H1 (cell line): ENCODE results near the gene E2F1. TPM values are rescaled to one million over a fixed set of nuclear protein-coding genes. Genes with fewer than 3 reads are reported as not detected.

ENCODE experiments used
- CTCF ChIA-PET: fragments of 300-600 bp; sonication (Branson Sonifier 250); formaldehyde crosslinking; loops from one replicate; lab custom pipeline; 2021; ENCODE audit not compliant: partially characterized antibody; lab: Charles Lee
- POLR2A ChIA-PET: fragments of 300-600 bp; sonication (Branson Sonifier 250); formaldehyde crosslinking; loops from one replicate; lab custom pipeline; 2021; ENCODE audit warnings: inconsistent platforms; ENCODE audit not compliant: partially characterized antibody; lab: Charles Lee
- DNase-seq, 2 experiments: peaks; one replicate each; pipeline versions ENCODE4 v3.0.0 to v3.0.0-alpha.2; 2010 to 2022; ENCODE audit warnings: low spot score in 2 of 2, low read depth in 1 of 2, mixed read lengths in 1 of 2
- FAIRE-seq: peaks from 2 replicates; lab custom pipeline; 2011; peaks lifted over from hg19 to GRCh38; lab: Jason Lieb, UNC
- H2AFZ ChIP-seq: 2 replicates; pipeline ENCODE4 v1.8.1; 2012; ENCODE audit warnings: low read length, inconsistent platforms
- H2AK5ac ChIP-seq: 2 replicates; pipeline ENCODE4 v1.6.1; 2013; ENCODE audit warnings: low read depth, low read length
- H2BK120ac ChIP-seq: replicated peaks from 2 replicates; pipeline ENCODE3; 2013; ENCODE audit warnings: low read depth, low read length, inconsistent platforms
- H2BK12ac ChIP-seq: 2 replicates; pipeline ENCODE4 v1.6.1; 2013; ENCODE audit warnings: low read depth, low read length
- H2BK15ac ChIP-seq: 2 replicates; pipeline ENCODE4 v1.6.1; 2013; ENCODE audit warnings: low read length
- H2BK20ac ChIP-seq: 2 replicates; pipeline ENCODE4 v1.6.1; 2013; ENCODE audit warnings: low read length
- H2BK5ac ChIP-seq: 2 replicates; pipeline ENCODE4 v1.6.1; 2013; ENCODE audit warnings: low read depth, low read length
- H3K14ac ChIP-seq: 2 replicates; pipeline ENCODE4 v1.6.1; 2013; ENCODE audit warnings: inconsistent platforms; ENCODE audit not compliant: insufficient read length
- H3K18ac ChIP-seq: 2 replicates; pipeline ENCODE4 v1.6.1; 2013; ENCODE audit warnings: low read length; ENCODE audit errors: extremely low read depth
- H3K23ac ChIP-seq: 2 replicates; pipeline ENCODE4 v1.6.1; 2013; ENCODE audit warnings: inconsistent platforms; ENCODE audit not compliant: insufficient read length
- H3K23me2 ChIP-seq: 2 replicates; pipeline ENCODE4 v1.6.1; 2013; ENCODE audit warnings: low read depth, low read length
- H3K27ac ChIP-seq: 2 replicates; pipeline ENCODE4 v1.6.1; 2011; ENCODE audit warnings: low read depth, low read length, inconsistent platforms
- H3K27me3 ChIP-seq, 4 experiments: replicated peaks in 1 of 4; 1 replicate in 1 of 4; 2 replicates in 3 of 4; pipeline versions ENCODE4 v1.6.1 to v1.8.1; 2011 to 2013; ENCODE audit warnings: low read length in 3 of 4, mild to moderate bottlenecking in 3 of 4, inconsistent platforms in 2 of 4, mixed read lengths in 2 of 4, moderate library complexity in 1 of 4; ENCODE audit not compliant: control insufficient read depth in 3 of 4, insufficient read depth in 3 of 4; ENCODE audit errors: extremely low read depth in 1 of 4
- H3K36me3 ChIP-seq, 4 experiments: 2 replicates each; pipeline versions ENCODE4 v1.6.1 to v1.8.1; 2011 to 2013; ENCODE audit warnings: mild to moderate bottlenecking in 4 of 4, low read length in 3 of 4, moderate library complexity in 2 of 4, control low read depth in 1 of 4, inconsistent platforms in 1 of 4; ENCODE audit not compliant: insufficient read depth in 4 of 4, control insufficient read depth in 2 of 4
- H3K4ac ChIP-seq: replicated peaks from 2 replicates; pipeline ENCODE3; 2013; ENCODE audit warnings: low read length, low read depth, mixed read lengths, inconsistent platforms; ENCODE audit not compliant: insufficient read length
- H3K4me1 ChIP-seq, 4 experiments: replicated peaks in 1 of 4; 1 replicate in 1 of 4; 2 replicates in 3 of 4; pipeline versions ENCODE4 v1.6.1 to v1.8.1; 2011 to 2013; ENCODE audit warnings: low read length in 3 of 4, inconsistent platforms in 2 of 4, mixed read lengths in 1 of 4; ENCODE audit not compliant: insufficient read depth in 4 of 4, control insufficient read depth in 3 of 4
- H3K4me2 ChIP-seq, 2 experiments: 2 replicates each; pipeline versions ENCODE4 v1.6.1 to v1.8.1; 2011 to 2013; ENCODE audit warnings: low read depth in 2 of 2, low read length in 2 of 2, control low read depth in 1 of 2, inconsistent platforms in 1 of 2, mild to moderate bottlenecking in 1 of 2; ENCODE audit not compliant: insufficient read depth in 1 of 2
- H3K4me3 ChIP-seq, 4 experiments: fragments of 200-600, 300-600 bp in 1 of 4; sonication (generic), shearing (Covaris generic), sonication (Bioruptor Twin) in 1 of 4; 2 replicates each; pipeline versions ENCODE4 v1.5.1 to v1.8.1; 2011 to 2016; ENCODE audit warnings: low read length in 4 of 4, low read depth in 3 of 4, control low read depth in 2 of 4, inconsistent platforms in 2 of 4, mild to moderate bottlenecking in 2 of 4, mixed read lengths in 1 of 4, moderate library complexity in 1 of 4; ENCODE audit not compliant: insufficient read depth in 2 of 4; ENCODE audit errors: extremely low read depth in 1 of 4
- H3K56ac ChIP-seq: replicated peaks from 2 replicates; pipeline ENCODE3; 2013; ENCODE audit warnings: low read depth, mild to moderate bottlenecking, mixed read lengths, low read length, inconsistent platforms; ENCODE audit not compliant: insufficient read length
- H3K79me1 ChIP-seq: 2 replicates; pipeline ENCODE4 v1.6.1; 2013; ENCODE audit warnings: low read depth, low read length, control low read depth
- H3K79me2 ChIP-seq, 2 experiments: 2 replicates each; pipeline versions ENCODE4 v1.6.1 to v1.8.1; 2012 to 2013; ENCODE audit warnings: low read length in 2 of 2, mild to moderate bottlenecking in 2 of 2, inconsistent platforms in 1 of 2; ENCODE audit not compliant: insufficient read depth in 2 of 2, control insufficient read depth in 1 of 2
- H3K9ac ChIP-seq, 4 experiments: replicated peaks in 1 of 4; 1 replicate in 1 of 4; 2 replicates in 3 of 4; pipeline versions ENCODE4 v1.6.1 to v1.8.1; 2011 to 2013; ENCODE audit warnings: low read depth in 3 of 4, low read length in 3 of 4, control low read depth in 2 of 4, mild to moderate bottlenecking in 2 of 4, moderate library complexity in 2 of 4, inconsistent platforms in 1 of 4; ENCODE audit errors: extremely low read depth in 1 of 4
- H3K9me3 ChIP-seq, 2 experiments: 2 replicates each; pipeline versions ENCODE4 v1.6.1 to v1.8.1; 2012 to 2013; ENCODE audit warnings: mild to moderate bottlenecking in 2 of 2, moderate library complexity in 2 of 2, control low read depth in 1 of 2, inconsistent platforms in 1 of 2, low read depth in 1 of 2, low read length in 1 of 2, mixed read lengths in 1 of 2; ENCODE audit not compliant: insufficient read depth in 2 of 2
- H4K20me1 ChIP-seq, 2 experiments: replicated peaks in 1 of 2; 2 replicates each; pipeline versions ENCODE3 to v1.8.1; 2011 to 2013; ENCODE audit warnings: inconsistent platforms in 2 of 2, low read length in 2 of 2, mild to moderate bottlenecking in 1 of 2; ENCODE audit not compliant: insufficient read depth in 2 of 2, control insufficient read depth in 1 of 2
- H4K5ac ChIP-seq: 2 replicates; pipeline ENCODE4 v1.6.1; 2013; ENCODE audit warnings: low read length, low read depth, mixed read lengths, inconsistent platforms; ENCODE audit not compliant: insufficient read length
- H4K8ac ChIP-seq: 2 replicates; pipeline ENCODE4 v1.8.0; 2013; ENCODE audit warnings: mild to moderate bottlenecking, moderate library complexity, low read length, inconsistent platforms; ENCODE audit not compliant: insufficient read depth; ENCODE audit errors: extremely low read depth
- H4K91ac ChIP-seq: replicated peaks from 2 replicates; pipeline ENCODE3; 2013; ENCODE audit warnings: low read length, mixed read lengths, inconsistent platforms; ENCODE audit not compliant: insufficient read length
- BRCA1 ChIP-seq: IDR thresholded peaks from 2 replicates; pipeline ENCODE4 v1.6.1; 2012; ENCODE audit warnings: low read depth, low read length, improper control_type of control experiment
- CBX8 ChIP-seq: fragments of 300-800, 300-1000 bp; sonication (generic); IDR thresholded peaks from 2 replicates; pipeline ENCODE4 v1.7.1; 2016; ENCODE audit warnings: low read depth, low read length, borderline replicate concordance
- KDM5A ChIP-seq: fragments of 200-600 bp; IDR thresholded peaks from 2 replicates; pipeline ENCODE4 v1.7.1; 2012; ENCODE audit warnings: mild to moderate bottlenecking, low read length, inconsistent platforms, mixed read lengths
- PHF8 ChIP-seq: fragments of 200-600 bp; sonication (generic); conservative IDR thresholded peaks from 2 replicates; pipeline ENCODE4 v1.7.1; 2012; ENCODE audit warnings: low read depth, mild to moderate bottlenecking, inconsistent platforms, low read length, moderate library complexity
- SIX5 ChIP-seq: IDR thresholded peaks from 2 replicates; pipeline ENCODE4 v1.6.1; 2011; ENCODE audit warnings: mild to moderate bottlenecking, low read depth, low read length
- SP2 ChIP-seq: IDR thresholded peaks from 2 replicates; pipeline ENCODE4 v1.6.1; 2012; ENCODE audit warnings: mild to moderate bottlenecking, low read length, inconsistent platforms
- WGBS, 2 experiments: shearing (Covaris generic) in 1 of 2; methylation state at CpG; one replicate each; pipeline versions ENCODE4 v1.1.6 to v1.1.7; 2013 to 2015; ENCODE audit warnings: low lambda C conversion rate in 2 of 2, mixed read lengths in 2 of 2, inconsistent platforms in 1 of 2, low coverage in 1 of 2, missing lambda C conversion rate in 1 of 2; ENCODE audit not compliant: insufficient replicate concordance in 2 of 2, insufficient coverage in 1 of 2, insufficient read length in 1 of 2; ENCODE audit errors: extremely low coverage in 1 of 2, missing lambda C conversion rate in 1 of 2; 5-methylcytosine and 5-hydroxymethylcytosine counted together
- polyA plus RNA-seq, 7 experiments: library from polyadenylated mRNA; depleted of rRNA in 3 of 7; stranded (reverse) in 5 of 7; unstranded in 2 of 7; fragments of >200 nt in 5 of 7; fragments of 200-250 nt in 2 of 7; gene quantifications; 1 replicate in 5 of 7; 2 replicates in 1 of 7; 4 replicates in 1 of 7; pipeline versions ENCODE4 v1.2.1 to v1.2.3, GENCODE V29; 2011 to 2013; ENCODE audit warnings: missing spikeins in 2 of 7, mixed read lengths in 2 of 7
- total RNA-seq: library from RNA; stranded (reverse); fragmentation: NEBNext Ultra II Directional; extraction: Animal tissue kit (Norgen Biotek cat#: 25700); gene quantifications from 2 replicates; pipeline ENCODE4 v1.2.1, GENCODE V29; 2021

E2F1 gene
- total and polyA plus RNA-seq, 2 of the 8 experiments (the other 6 are each of a cell fraction or from before 2014, with no cell fraction given), result 33.4 to 35.8 TPM

GRCh38 chr20:33629533-33629932 lies 56.7 kb downstream of the E2F1 start:
- Histone ChIP-seq H3K23ac (no peak overlapping the region), H3K56ac (no peak overlapping the region), H3K79me1 (no peaks in the 10 kb centered on the region), H2BK120ac (no peak overlapping the region), H2AFZ (no peak overlapping the region), H4K91ac (no peak overlapping the region), H2BK20ac (no peak overlapping the region), H2BK15ac (no peak overlapping the region), H3K23me2 (no peaks in the 10 kb centered on the region), H3K79me2 (no peaks in the 10 kb centered on the region), H3K4ac (no peak overlapping the region), H3K9me3 (no peaks in the 10 kb centered on the region), H3K18ac (no peak overlapping the region), H4K20me1 (peaks cover 0 to 2% of the 10 kb centered on the region in 2 experiments), H2AK5ac (no peak overlapping the region), H3K4me2 (no peak overlapping the region), H3K4me3 (no peak overlapping the region), H4K8ac (no peak overlapping the region), H3K27me3 (no peaks in the 10 kb centered on the region), H4K5ac (no peak overlapping the region), H3K14ac (no peak overlapping the region), H2BK5ac (no peak overlapping the region), H3K4me1 (no peaks in the 10 kb centered on the region), H3K9ac (no peak overlapping the region), H3K36me3 (peaks cover 3 to 16% (median 6%) of the 10 kb centered on the region in 4 experiments; a peak in 6 of 8 replicates), H2BK12ac (no peak overlapping the region), H3K27ac (no peak overlapping the region)
- DNase-seq, result no peak
- no peak for TF ChIP-seq BRCA1
- TF ChIP-seq PHF8, result no peak
- no peak for TF ChIP-seq SP2
- no peak for TF ChIP-seq KDM5A
- TF ChIP-seq SIX5, result no peak
- no peak for TF ChIP-seq CBX8
- CTCF ChIA-PET, result interaction anchor here (1.1 kb wide), 1 partner anchor 100 kb away, joined by 3 read pairs; no protein-coding TSS in a partner anchor
- POLR2A ChIA-PET, result no interaction called here
- no peak for FAIRE-seq
- WGBS, 2 experiments, result 91% methylated on average over 10 of the region's 10 CpGs; no CpG with 5 or more reads in 1 of the 2 experiments
